PC-9 (cell line): Measurements from ENCODE around the gene DNAI1. TPM values are rescaled to one million over a fixed set of nuclear protein-coding genes. Genes with fewer than 3 reads are reported as not detected.

Source experiments
- BruUV-seq: library from RNA; stranded (reverse); fragments of 400-500 nt; replicated peaks from 2 replicates; lab custom pipeline; 2021; lab: Mats Ljungman, UMichigan
- CTCF ChIA-PET: fragments of 300-600 bp; sonication (Branson Sonifier 250); formaldehyde crosslinking; loops from one replicate; lab custom pipeline; 2022; ENCODE audit warnings: antibody characterized with exemption; lab: Charles Lee
- POLR2A ChIA-PET: fragments of 300-600 bp; sonication (Branson Sonifier 250); formaldehyde crosslinking; loops from one replicate; lab custom pipeline; 2022; ENCODE audit warnings: antibody characterized with exemption; ENCODE audit not compliant: unreplicated experiment; lab: Charles Lee
- DNase-seq, 2 experiments: peaks; one replicate each; pipeline versions ENCODE4 v3.0.0 to v3.0.0-alpha.2; 2015 to 2022; ENCODE audit warnings: mixed read lengths in 1 of 2
- H2AFZ ChIP-seq: fragments of 200-600 bp; sonication (generic); 2 replicates; pipeline ENCODE4 v1.8.1; 2017; ENCODE audit warnings: antibody characterized with exemption
- H3F3A ChIP-seq: fragments of 200-600 bp; sonication (generic); 2 replicates; pipeline ENCODE4 v1.8.1; 2017; ENCODE audit warnings: antibody characterized with exemption, mild to moderate bottlenecking, low read depth; ENCODE audit not compliant: insufficient read depth
- H3K27ac ChIP-seq: fragments of 200-600 bp; sonication (generic); 2 replicates; pipeline ENCODE4 v1.6.1; 2016; ENCODE audit warnings: mixed run types
- H3K27me3 ChIP-seq: fragments of 200-600 bp; sonication (generic); 2 replicates; pipeline ENCODE4 v1.6.1; 2016; ENCODE audit warnings: low read depth, mixed run types; ENCODE audit not compliant: insufficient read depth
- H3K36me3 ChIP-seq: fragments of 200-600 bp; sonication (generic); 2 replicates; pipeline ENCODE4 v1.6.1; 2016; ENCODE audit warnings: low read depth, mixed run types
- H3K4me1 ChIP-seq: fragments of 200-600 bp; sonication (generic); replicated peaks from 2 replicates; pipeline ENCODE4 v1.6.1; 2016; ENCODE audit warnings: mixed run types; ENCODE audit not compliant: insufficient read depth
- H3K4me2 ChIP-seq: fragments of 200-600 bp; sonication (generic); 2 replicates; pipeline ENCODE4 v1.6.1; 2017; ENCODE audit warnings: mixed run types
- H3K4me3 ChIP-seq: fragments of 200-600 bp; sonication (generic); 2 replicates; pipeline ENCODE4 v1.6.1; 2016; ENCODE audit warnings: mixed run types
- H3K79me2 ChIP-seq: fragments of 200-600 bp; sonication (generic); 2 replicates; pipeline ENCODE4 v1.6.1; 2017; ENCODE audit warnings: low read depth, mixed run types
- H3K9me2 ChIP-seq: fragments of 200-600 bp; sonication (generic); 2 replicates; pipeline ENCODE4 v1.8.1; 2017; ENCODE audit warnings: mild to moderate bottlenecking; ENCODE audit not compliant: insufficient read depth
- H3K9me3 ChIP-seq: fragments of 200-600 bp; sonication (generic); 2 replicates; pipeline ENCODE4 v1.8.1; 2016; ENCODE audit warnings: low read depth; ENCODE audit not compliant: insufficient read depth
- H4K20me1 ChIP-seq: fragments of 200-600 bp; sonication (generic); 2 replicates; pipeline ENCODE4 v1.8.1; 2017; ENCODE audit not compliant: insufficient read depth
- EZH2 ChIP-seq: fragments of 200-600 bp; sonication (generic); IDR thresholded peaks from 2 replicates; pipeline ENCODE4 v1.8.0; 2017; ENCODE audit warnings: antibody characterized with exemption, low read depth
- intact Hi-C: fragments of 100-400 bp; cut with micrococcal nuclease; formaldehyde crosslinking; loops from one replicate; pipeline ENCODE4 v1.10.0; 2022; ENCODE audit not compliant: unreplicated experiment
- total RNA-seq: library from RNA; stranded (reverse); gene quantifications from 2 replicates; pipeline ENCODE4 v1.2.3, GENCODE V29; 2021
- TF ChIP-seq, protein P1 (sequence below): fragments of 200-600 bp; sonication (generic); conservative IDR thresholded peaks from 2 replicates; pipeline ENCODE4 v1.6.1; 2017; ENCODE audit warnings: mixed run types, antibody characterized with exemption, mild to moderate bottlenecking, moderate library complexity

DNAI1 gene
- total RNA-seq, 1 experiment from 2014 or later: 1.6 TPM

DNA sequence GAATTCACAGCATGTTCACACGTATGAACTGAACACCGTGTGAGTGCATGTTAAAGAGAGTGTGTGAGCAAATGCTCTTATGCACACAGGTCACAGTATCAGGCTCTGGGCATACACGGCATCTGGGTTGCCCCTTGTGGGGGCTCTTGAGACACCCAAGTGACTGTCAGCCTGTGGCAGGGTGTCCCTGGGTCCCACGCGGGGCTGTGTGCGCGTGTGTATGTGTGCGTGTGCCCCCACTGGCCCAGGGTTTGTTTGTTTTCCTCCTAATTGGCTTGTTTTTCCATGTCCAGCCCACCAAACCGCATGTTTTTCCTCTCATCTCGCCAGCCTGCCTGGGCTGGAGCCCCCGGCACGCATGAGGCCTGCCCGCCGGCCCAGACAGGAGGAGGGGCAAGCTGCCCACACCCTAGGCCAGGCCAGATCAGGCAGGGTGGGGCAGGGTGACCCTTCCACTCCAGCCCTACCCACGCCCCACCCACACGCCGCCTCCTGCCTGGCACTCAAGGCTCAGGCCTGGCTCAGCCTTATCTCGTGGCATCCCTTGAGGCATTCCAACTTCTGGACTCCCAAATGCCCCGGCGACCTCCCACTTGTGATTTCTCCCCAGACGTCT, 102.1 kb downstream of the DNAI1 start:
- TF ChIP-seq, protein P1, sequence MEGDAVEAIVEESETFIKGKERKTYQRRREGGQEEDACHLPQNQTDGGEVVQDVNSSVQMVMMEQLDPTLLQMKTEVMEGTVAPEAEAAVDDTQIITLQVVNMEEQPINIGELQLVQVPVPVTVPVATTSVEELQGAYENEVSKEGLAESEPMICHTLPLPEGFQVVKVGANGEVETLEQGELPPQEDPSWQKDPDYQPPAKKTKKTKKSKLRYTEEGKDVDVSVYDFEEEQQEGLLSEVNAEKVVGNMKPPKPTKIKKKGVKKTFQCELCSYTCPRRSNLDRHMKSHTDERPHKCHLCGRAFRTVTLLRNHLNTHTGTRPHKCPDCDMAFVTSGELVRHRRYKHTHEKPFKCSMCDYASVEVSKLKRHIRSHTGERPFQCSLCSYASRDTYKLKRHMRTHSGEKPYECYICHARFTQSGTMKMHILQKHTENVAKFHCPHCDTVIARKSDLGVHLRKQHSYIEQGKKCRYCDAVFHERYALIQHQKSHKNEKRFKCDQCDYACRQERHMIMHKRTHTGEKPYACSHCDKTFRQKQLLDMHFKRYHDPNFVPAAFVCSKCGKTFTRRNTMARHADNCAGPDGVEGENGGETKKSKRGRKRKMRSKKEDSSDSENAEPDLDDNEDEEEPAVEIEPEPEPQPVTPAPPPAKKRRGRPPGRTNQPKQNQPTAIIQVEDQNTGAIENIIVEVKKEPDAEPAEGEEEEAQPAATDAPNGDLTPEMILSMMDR: no peak
- ChIA-PET POLR2A (no interaction called here), CTCF (no interaction called here)
- Histone ChIP-seq H3F3A (no peaks in the 10 kb centered on the region), H3K36me3 (no peaks in the 10 kb centered on the region), H2AFZ (no peak overlapping the region), H3K27me3 (peaks cover 6% of the 10 kb centered on the region; the same call in 1 of the 2 replicates), H3K79me2 (no peaks in the 10 kb centered on the region), H3K4me2 (no peak overlapping the region), H3K4me3 (no peak overlapping the region), H3K4me1 (no peaks in the 10 kb centered on the region), H3K27ac (no peak overlapping the region), H3K9me3 (no peaks in the 10 kb centered on the region), H3K9me2 (no peaks in the 10 kb centered on the region), H4K20me1 (no peaks in the 10 kb centered on the region)
- intact Hi-C loops: no loop called here
- no TSS peak for BruUV-seq
- no peak for DNase-seq

DNA sequence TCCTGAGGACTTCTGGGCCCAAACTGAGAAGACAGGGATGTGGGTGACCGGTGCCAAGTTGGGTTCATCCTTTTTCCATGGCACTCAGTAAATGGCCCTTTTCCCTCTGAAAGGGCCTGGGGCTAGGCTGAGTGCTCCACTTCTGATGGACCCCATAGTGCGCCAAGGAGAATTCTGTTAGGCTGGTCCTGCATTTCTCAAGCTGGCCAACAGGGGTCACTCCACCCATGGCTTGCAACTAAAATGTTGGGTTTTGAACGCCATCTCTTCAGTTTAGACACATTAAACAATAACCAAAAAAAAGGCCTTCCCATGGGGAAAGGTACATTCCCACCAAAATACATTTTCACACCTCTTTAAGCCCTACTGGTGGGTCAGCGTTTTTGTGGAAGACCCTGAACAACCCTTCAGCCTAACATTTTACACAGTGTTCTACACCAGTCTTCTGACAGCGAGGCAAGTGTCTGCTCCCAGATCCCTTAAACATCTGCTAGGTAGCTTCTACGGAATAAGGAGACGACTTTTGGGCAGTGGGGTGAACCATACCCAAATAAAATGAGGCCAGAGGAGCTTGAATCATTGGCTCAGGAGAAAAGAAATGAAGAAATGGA, 103.6 kb downstream of the DNAI1 start:
- Histone ChIP-seq H3K27ac (no peak overlapping the region), H3K27me3 (peaks cover 10% of the 10 kb centered on the region; the same call in 1 of the 2 replicates), H3F3A (no peaks in the 10 kb centered on the region), H3K4me2 (no peak overlapping the region), H2AFZ (no peak overlapping the region), H3K79me2 (no peaks in the 10 kb centered on the region), H4K20me1 (no peaks in the 10 kb centered on the region), H3K9me2 (no peaks in the 10 kb centered on the region), H3K9me3 (no peaks in the 10 kb centered on the region), H3K4me1 (no peaks in the 10 kb centered on the region), H3K4me3 (no peak overlapping the region), H3K36me3 (no peaks in the 10 kb centered on the region)
- ChIA-PET CTCF (no interaction called here), POLR2A (no interaction called here)
- no peak for DNase-seq
- TF ChIP-seq, protein P1: peak; percentile 57
- TF ChIP-seq EZH2: no peak
- intact Hi-C loops: no loop called here
- BruUV-seq: no TSS peak

DNA sequence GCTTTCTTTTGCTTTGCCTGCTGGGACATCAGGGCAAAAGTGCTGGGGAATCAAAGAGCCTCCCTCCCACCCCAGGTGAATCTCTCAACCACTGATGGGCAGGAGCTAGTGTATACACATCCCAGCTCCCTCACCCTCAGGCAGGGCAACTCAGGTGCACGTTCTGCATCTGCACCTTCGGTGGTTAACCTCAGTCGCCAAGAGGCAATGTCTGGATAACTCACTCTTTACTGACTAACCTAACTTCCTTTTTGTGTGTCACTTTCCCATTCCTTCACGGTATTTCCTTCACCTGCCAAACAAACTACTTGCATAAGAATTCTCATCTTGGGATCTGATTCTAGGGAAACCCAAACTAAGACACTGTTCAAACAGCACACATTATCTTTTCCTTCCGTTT, 104.7 kb downstream of the DNAI1 start:
- ChIA-PET CTCF (no interaction called here), POLR2A (no interaction called here)
- no peak overlapping the region for H3K4me2 ChIP-seq
- BruUV-seq: no TSS peak
- H3F3A ChIP-seq: no peaks in the 10 kb centered on the region
- H4K20me1 ChIP-seq: no peaks in the 10 kb centered on the region
- H3K27ac ChIP-seq: no peak overlapping the region
- H3K9me2 ChIP-seq: no peaks in the 10 kb centered on the region
- H3K36me3 ChIP-seq: no peaks in the 10 kb centered on the region
- H3K9me3 ChIP-seq: no peaks in the 10 kb centered on the region
- no peak for DNase-seq
- H3K4me1 ChIP-seq: no peaks in the 10 kb centered on the region
- H3K27me3 ChIP-seq: peaks cover 20% of the 10 kb centered on the region; the same call in 1 of the 2 replicates
- no peaks in the 10 kb centered on the region for H3K79me2 ChIP-seq
- intact Hi-C loops: no loop called here
- TF ChIP-seq EZH2: no peak
- TF ChIP-seq, protein P1: no peak
- H3K4me3 ChIP-seq: no peak overlapping the region
- H2AFZ ChIP-seq: no peak overlapping the region
